Gastrocnemius medialis (tissue), 4 donors: Measurements from ENCODE around the gene IL18RAP.

Experiments
- POLR2A ChIP-seq, 2 donors: fragments of 450-650 bp; IDR thresholded peaks; one replicate each; pipeline ENCODE4 v1.6.1; 2017; ENCODE audit warnings: antibody characterized with exemption in 2 of 2, mild to moderate bottlenecking in 2 of 2, moderate library complexity in 2 of 2
- TF ChIP-seq, protein P1 (sequence below), 5 experiments: fragments of 450-650 bp in 3 of 5; fragments of 200-600 bp in 2 of 5; sonication (generic) in 2 of 5; IDR thresholded peaks in 4 of 5; conservative IDR thresholded peaks in 1 of 5; 1 replicate in 4 of 5; 2 replicates in 1 of 5; pipeline ENCODE4 v1.5.1; 2016 to 2019; ENCODE audit warnings: antibody characterized with exemption in 5 of 5, mild to moderate bottlenecking in 3 of 5, moderate library complexity in 3 of 5

DNA sequence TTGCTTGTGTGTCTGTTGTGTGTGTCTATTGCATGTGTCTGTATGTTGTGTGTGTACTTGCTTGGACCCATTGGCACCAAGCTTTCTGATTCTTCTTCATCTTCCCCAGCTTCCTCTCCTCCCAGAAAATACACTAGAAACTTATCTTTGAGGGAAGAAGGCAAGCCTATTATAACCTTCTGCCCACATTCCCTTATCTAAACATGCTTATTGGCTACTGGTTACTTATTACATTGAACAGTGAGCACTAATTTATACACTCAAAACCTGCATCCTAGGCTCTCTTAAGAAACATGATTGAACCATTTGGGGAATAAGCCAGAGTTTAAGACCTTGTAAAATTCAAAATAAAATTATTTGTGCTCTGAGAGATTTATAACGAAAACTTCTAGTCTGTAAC is 76.6 kb downstream of the IL18RAP start:
- TF ChIP-seq, protein P1, sequence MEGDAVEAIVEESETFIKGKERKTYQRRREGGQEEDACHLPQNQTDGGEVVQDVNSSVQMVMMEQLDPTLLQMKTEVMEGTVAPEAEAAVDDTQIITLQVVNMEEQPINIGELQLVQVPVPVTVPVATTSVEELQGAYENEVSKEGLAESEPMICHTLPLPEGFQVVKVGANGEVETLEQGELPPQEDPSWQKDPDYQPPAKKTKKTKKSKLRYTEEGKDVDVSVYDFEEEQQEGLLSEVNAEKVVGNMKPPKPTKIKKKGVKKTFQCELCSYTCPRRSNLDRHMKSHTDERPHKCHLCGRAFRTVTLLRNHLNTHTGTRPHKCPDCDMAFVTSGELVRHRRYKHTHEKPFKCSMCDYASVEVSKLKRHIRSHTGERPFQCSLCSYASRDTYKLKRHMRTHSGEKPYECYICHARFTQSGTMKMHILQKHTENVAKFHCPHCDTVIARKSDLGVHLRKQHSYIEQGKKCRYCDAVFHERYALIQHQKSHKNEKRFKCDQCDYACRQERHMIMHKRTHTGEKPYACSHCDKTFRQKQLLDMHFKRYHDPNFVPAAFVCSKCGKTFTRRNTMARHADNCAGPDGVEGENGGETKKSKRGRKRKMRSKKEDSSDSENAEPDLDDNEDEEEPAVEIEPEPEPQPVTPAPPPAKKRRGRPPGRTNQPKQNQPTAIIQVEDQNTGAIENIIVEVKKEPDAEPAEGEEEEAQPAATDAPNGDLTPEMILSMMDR (IDR thresholded peaks at IDR 0.05 in 4 of 5, conservative IDR thresholded peaks at IDR 0.05 in 1 of 5) = no peak
- no peak for TF ChIP-seq POLR2A (IDR thresholded peaks at IDR 0.05)
